Kidney tubule cell (primary cell): ENCODE results near the gene SLC1A7.

Experiments
- DNase-seq: peaks from one replicate; pipeline ENCODE4 v3.0.0-alpha.2; 2018; ENCODE audit warnings: low spot score

Gene SLC1A7

DNA sequence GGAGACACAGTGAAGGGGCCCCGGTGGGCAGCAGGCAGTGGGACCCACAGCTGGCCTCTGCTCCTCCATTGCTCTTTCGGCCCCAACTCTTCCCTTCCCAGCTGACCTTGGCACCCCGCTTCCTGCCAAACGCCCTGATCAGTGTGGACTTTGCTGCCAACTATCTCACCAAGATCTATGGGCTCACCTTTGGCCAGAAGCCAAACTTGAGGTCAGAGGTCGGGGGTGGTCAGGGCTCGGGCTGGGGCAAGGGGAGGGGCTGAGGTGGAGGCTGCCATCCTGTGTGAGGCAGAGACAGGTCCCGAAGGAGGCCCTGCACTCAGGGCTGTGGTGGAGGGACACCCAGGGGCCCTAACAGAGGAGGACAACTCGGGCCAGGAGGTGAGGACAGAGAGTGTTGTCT lies 66.7 kb downstream of the SLC1A7 start:
- DNase-seq = no peak

GRCh38 chr1:53075206-53075605 lies 67.2 kb downstream of the SLC1A7 start:
- DNase-seq = no peak

DNA sequence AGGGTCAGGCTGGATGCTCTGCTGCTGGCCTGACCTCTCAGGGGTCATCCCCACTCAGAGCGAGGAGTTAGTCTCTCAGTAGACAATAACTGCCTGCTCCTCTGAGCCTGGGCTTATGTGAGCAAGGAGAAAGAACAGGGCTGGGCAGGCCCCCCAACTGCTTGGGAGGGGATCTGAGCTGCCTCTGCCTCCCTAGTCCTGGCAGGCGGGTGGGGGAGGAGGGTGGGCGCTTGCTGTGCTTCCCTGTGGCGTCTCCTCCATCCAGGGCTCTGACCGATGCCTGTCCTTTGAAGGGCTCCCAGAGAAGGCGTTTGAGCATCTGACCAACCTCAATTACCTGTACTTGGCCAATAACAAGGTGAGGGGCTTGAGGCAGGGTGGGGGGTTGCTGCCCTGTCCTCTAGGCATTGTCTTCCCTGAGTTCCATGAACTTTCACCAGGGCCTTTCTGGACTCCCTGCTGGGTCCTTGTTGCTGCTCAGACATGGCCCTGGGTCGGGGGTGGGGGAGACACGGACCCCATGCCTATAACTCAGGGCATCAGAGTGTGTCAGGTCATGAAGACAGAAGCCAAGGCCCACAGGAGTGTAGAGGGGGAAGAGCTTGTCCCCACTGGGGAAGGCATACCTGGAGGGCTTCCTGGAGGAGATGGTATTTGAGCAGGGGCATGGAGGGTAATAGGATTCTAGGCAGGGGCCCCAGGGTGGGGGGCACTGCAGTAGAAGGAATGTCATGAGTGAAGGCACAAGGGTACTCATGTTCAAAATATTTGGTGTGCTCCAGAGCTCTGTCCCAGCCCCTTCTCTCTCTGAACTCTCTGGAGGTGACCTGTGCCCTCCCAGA lies 67.9 kb downstream of the SLC1A7 start:
- DNase-seq = no peak

- no peak for DNase-seq
Measured at GRCh38 chr1:53073868-53074311, 68.5 kb downstream of the SLC1A7 start.

DNA sequence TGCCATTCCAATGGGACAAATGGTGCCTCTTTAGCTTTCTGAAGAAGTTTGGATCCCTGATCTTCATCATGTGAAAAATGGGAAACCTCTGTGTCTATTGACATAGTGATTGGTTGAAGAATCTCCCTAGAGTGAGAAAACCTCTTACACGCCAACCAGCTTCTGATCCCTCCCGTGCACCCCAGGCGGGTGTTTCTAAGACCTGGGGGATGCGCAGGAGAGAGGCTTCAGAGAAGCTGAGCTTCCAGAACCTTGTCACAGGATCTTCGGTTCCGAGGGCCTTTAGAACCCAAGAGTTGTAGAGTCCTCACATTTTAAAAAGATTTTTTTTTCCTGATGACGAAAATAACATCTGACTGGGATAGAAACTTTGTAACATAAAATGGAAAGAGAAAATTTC lies 69.2 kb downstream of the SLC1A7 start:
- DNase-seq = no peak

DNA sequence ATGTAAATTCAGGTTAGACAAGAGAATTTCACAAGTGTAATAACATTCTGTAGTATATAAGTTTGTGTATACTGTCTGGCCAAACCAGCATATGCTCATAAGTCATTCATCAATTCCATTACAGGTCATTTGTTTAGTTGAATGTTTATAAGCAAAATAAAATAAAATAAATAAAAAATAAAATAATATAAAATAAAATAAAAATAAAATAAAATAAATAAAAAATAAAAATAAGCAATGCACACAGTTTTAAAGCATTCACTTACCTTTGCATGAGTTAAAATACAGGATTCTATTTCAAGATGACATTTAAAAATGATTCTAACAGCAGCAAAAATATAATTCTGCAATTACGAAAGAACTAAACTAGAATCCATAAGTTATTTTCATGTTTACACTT lies 70.5 kb downstream of the SLC1A7 start:
- no peak for DNase-seq

DNA sequence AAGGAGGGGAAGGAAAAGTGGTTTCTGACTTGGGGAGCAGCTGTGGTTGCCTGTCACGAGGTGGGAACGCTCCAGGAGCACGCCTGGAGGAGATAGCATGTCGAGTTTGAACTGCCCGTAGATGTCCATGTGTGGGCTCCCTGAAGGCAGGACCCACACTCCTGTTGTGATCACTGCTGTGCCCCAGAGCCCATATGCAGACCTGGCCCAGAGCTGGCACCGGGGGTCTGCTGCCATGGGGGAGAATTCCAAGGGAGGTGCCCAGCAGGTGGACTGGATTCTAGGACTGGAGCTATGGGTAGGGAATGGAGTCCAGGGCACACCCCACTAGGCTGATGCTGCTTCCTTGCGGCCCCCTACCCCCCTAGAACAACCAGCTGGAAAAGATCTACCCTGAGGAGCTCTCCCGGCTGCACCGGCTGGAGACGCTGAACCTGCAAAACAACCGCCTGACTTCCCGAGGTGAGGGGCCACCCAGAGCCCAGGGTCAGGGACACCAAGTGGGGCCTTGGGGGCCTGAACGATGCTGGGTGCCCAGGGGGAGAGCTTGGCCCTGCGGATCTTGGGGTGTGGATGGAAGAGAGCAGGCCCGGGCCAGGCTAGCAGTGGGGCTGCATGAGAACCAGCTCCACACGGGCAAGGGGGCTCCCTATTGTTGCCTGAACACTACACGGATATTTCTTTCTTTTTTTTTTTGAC lies 71.1 kb downstream of the SLC1A7 start:
- DNase-seq = no peak

- DNase-seq = no peak
Measured at GRCh38 chr1:53070621-53071020, 71.8 kb downstream of the SLC1A7 start.

DNA sequence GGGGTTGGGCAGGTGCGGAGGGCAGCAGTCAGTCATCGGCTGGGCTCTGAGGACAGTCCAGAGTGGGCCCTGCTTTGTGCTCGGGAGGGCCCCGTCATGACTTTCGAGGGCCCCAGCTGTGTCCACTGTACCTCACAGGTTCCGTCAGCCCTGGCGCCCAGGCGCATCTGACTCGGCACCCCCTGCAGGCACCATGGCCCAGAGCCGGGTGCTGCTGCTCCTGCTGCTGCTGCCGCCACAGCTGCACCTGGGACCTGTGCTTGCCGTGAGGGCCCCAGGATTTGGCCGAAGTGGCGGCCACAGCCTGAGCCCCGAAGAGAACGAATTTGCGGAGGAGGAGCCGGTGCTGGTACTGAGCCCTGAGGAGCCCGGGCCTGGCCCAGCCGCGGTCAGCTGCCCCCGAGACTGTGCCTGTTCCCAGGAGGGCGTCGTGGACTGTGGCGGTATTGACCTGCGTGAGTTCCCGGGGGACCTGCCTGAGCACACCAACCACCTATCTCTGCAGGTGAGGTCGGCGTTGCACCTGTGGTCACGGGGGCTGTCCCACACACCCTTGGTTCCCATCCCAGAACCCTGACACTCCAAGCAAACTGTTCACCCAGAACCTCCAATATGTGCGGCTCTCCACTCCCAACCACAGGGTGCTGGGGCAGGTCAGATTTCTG lies 72.6 kb downstream of the SLC1A7 start:
- DNase-seq = no peak

- no peak for DNase-seq
Measured at GRCh38 chr1:53069265-53069662, 73.2 kb downstream of the SLC1A7 start.

DNA sequence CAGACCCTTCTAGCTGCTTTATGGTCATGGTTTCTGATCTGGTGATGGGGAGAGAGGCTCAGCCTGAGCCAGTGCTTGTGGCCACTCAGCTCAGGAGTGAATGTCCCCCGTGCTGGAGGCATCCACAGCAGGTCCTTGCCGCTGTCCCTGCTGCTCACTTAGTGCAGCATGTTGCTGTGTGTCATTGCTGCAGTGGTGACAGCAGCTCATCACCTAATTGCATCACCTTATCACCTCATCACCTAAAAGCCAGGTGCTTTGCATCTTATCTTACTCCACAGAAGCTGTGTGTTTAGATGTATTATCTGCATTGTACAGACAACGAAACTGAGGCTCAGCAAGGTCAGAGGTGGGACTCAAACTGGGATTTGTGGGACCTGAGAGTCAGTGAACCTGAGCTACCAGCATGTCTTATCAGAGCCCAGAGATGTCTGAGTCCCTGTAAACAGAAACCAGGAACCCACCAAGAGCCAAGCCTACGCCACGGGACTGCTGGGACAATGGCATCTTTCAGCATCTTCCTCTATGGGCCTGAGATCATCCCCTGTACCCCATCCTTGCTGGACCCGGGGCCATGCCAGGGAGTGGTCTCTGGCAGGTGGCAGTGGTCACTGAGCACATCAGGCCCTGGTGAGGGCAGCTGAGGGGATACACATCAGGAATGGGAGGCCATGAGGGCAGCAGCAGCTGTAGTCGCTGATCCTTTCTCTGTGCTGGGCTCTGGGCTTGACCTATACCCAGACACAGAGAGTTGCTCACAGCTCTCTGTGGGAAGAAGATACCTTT lies 73.9 kb downstream of the SLC1A7 start:
- DNase-seq = no peak

DNA sequence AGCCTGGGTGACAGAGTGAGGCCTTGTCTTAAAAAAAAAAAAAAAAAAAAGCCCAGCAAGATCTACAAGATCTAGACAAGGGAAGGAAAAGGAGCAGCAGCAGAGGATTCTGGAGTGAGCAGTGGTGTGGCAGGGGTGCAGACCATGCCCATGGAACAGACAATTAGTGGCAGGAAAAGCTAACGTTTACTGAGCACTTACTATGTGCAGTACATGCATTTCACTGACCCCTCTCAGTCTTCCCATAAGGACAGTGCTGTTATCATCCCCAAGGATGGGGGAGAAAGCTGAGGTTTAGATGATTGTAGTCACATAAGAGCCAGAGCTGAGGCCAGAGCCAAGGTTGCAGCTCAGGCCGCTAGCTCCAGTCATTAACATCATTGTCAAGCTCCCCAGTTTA lies 74.6 kb downstream of the SLC1A7 start:
- no peak for DNase-seq

DNA sequence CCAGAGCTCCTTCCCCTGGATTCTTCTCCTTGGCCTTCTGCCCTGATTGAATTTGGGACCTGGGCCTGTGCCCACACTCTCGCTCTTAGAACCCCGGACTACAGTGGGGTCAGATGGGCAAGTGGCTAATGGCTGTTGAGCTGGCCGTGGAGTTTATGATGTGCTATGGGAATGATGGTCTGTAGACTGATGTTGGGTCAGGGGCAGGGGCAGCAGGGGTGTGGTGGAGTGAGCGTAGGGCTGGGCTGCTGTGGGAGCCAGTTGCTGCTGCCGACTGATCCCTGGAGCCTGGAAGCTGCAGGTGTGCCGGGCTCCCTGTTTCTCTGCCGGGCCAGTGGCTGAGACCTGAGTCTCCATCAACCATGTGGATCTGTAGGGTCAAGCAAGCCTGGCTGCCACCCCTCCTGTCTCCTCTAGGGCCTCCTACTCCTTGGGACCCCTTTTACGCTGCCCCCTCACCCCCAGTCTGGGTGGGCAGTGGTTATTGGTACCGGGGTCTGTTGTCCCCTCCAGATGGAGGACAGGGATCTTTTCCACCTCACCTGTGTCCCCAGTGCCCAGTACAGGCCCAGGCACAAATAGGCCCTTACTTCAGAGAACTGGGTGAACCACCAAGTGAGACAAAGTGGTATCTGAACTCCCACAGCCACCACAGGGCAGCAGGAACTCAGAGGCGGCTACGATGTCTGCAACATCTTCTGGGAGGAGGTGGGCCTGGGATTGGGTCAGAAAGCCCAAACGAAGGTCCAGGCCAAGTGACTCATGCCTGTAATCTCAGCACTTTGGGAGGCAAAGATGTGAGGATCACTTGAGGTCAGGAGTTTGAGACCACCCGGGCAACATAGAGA lies 75.3 kb downstream of the SLC1A7 start:
- no peak for DNase-seq

GRCh38 chr1:53066488-53066887 lies 76.0 kb downstream of the SLC1A7 start:
- DNase-seq = no peak

DNA sequence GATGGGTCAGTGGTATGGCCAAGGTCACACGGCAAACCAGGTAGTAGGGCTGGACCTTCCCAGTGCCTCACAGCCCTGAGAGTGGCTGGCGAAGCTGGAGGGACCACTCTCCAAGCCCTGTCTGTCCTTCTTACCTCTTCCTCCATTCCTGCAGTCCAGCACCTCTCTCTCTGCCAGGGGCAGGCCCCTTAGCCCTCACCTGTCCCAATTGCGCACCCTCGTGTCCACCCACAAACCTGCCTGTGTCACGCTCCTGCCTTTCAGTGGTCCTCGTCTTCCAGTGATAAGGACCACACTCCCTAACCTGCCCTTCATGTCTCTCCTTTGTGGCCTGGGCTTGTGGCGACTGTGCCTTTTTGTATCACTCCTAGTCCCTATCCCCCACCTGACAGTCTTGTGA lies 77.0 kb downstream of the SLC1A7 start:
- DNase-seq = no peak

DNA sequence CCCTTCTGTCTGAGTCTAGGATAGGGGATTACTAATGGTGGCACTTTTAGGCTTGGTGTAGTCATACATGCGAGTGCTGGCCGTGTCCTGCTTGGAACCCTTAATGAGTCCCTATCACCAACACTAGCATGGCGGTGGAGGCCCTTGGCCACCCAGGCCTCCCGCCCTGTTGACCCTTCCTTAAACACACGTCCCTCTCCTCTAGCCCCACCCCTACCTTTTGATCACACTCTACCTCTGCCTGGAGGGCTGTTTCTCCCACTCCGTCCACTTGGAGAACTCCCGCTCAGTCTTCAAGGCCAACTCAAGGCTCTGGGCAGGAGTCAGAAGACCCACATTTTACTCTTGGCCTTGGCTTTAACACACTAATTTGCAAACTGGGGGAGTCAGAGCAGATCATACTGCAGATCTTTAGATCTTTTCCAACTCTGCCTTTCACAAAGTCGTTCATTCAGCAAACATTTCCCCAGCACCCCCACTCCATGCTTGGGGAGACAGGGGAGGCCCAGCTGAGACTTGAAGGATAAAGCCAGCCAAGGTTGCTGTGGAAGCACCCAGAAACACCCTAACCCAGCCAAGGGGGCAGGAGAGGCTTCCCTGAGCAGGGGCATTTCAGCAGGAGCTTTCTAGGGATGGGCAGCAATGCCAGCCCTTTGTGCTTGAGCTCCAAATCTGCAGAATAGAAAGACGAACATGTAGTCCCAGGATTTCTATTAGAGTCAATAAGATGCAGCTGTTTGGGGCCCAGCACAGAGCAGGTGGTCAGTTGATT lies 78.5 kb downstream of the SLC1A7 start:
- no peak for DNase-seq

DNA sequence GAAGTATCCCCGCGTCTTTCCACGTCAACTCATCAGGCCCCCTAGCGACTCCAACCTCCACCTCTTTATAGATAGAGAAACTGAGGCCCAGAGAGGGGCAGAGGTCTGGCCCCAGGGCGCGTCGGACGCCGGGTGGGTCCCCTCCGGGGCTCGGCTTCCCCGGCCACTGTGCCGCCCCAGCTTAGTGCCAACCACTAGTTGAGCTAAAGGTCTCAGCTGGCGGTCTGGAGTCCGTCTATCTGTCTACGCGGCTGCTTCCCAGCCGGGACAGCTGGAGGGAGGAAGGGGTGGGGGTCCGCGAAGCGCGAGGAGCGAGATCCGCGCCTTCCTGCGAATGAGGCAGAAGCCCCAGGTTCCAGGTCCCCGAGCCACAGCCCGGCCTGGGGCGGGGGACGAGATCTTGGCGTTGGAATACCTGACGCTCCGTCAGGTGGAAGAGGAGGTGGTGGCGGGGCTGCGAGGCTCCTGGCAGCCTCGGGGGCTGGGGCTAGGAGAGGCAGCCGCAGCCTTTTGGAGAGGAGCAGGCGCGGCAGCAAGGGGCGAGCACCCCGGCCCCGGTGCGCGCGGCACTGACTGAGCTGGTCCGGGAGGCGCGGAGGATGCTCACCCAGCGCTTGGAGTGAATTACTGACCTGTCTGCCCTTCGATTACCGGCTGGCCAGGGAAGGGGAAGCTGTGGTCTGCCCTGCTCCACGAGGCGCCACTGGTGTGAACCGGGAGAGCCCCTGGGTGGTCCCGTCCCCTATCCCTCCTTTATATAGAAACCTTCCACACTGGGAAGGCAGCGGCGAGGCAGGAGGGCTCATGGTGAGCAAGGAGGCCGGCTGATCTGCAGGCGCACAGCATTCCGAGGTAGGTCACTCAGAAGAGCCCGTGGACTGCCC lies 79.5 kb downstream of the SLC1A7 start:
- DNase-seq = no peak

- no peak for DNase-seq
Measured at GRCh38 chr1:53061859-53062707, 80.4 kb downstream of the SLC1A7 start, which contains the start of gene PODN. PODN (plus strand) TSS chr1:53062213; CDS start chr1:53069856, 7,643 bp downstream.
